GM18511 (cell line): ENCODE measurements around the gene IL17RC.
"Not testable (repeated sequence)": the region's sequence is repeated elsewhere in the genome, so short reads cannot be mapped to it uniquely, and the experiment has no call there.

ENCODE experiments used
- ATAC-seq: cut with Tn5 transposase; IDR thresholded peaks from one replicate; pipeline ENCODE4 v1.9.1; 2021; ENCODE audit warnings: mild to moderate bottlenecking, moderate library complexity; ENCODE audit not compliant: unreplicated experiment

The IL17RC gene

GRCh38 chr3:9916734-9917680, at the start of gene IL17RC:
IL17RC (plus strand) TSS chr3:9917098; CDS start chr3:9917316, 218 bp downstream.
- no peak for ATAC-seq

- ATAC-seq = no peak
Observed at GRCh38 chr3:9867106-9867505, 49.8 kb upstream of the IL17RC start.

DNA sequence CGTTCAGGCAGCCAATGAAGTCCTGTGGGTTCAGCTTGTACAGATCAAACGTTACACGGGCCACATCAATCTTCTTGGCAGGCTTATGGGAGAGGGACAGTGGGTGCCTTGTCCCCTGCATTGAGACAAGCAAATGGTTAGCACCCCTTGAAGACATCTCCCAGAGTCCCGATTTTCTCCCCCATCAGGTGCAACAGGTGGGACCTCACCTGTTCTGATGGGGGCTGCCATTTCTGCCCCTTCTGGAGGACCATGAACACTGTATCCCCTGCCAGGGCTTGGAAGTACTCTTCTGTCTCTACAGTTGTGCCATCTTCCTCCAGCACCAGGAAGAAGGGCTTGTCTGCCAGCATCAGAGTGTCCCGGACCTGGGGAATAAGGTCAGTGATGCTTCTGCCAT, 46.9 kb upstream of the IL17RC start:
- ATAC-seq = no peak

- ATAC-seq = no peak
Observed at GRCh38 chr3:9870978-9871377, 45.9 kb upstream of the IL17RC start.

GRCh38 chr3:9872067-9872466, 44.8 kb upstream of the IL17RC start:
- not testable (repeated sequence) for ATAC-seq

DNA sequence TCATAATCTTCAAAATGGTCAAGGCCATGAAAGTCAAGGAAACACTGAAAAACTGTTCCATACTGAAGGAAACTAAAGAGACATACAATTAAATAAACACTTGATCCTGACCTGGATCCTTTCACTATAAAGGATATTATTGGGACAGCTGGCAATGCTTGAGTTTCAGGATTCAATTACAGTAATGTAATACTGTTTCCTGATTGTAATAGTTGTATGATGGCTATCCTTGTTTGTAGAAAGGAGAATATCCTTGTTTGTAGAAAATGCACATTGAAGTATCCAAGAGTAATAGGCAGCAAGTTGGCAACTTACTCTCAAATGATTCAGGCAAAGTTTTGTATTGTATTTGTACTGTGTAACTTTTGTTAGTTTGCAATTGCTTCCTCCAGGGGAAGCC, 41.5 kb upstream of the IL17RC start:
- ATAC-seq = no peak

DNA sequence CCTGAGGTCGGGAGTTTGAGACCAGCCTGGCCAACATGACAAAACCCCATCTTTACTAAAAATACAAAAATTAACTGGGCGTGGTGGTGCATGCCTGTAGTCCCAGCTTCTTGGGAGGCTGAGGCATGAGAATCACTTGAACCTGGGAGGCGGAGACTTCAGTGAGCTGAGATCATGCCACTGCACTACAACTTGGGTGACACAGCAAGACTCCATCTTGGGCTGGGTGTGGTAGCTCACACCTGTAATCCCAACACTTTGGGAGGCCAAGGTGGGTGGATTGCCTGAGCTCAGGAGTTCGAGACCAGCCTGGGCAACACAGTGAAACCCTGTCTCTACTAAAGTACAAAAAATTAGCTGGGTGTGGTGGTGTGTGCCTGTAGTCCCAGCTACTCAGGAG, 40.6 kb upstream of the IL17RC start:
- ATAC-seq = not testable (repeated sequence)

GRCh38 chr3:9876991-9877390, 39.9 kb upstream of the IL17RC start:
- ATAC-seq = no peak

- no peak for ATAC-seq
Observed at GRCh38 chr3:9878700-9879099, 38.2 kb upstream of the IL17RC start.

GRCh38 chr3:9879830-9880549, 36.9 kb upstream of the IL17RC start, which contains the start of gene CIDEC:
CIDEC (minus strand) TSS chr3:9880253; CDS start chr3:9878486, 1,767 bp downstream.
- no peak for ATAC-seq

GRCh38 chr3:9881441-9881840, 35.5 kb upstream of the IL17RC start:
- no peak for ATAC-seq

DNA sequence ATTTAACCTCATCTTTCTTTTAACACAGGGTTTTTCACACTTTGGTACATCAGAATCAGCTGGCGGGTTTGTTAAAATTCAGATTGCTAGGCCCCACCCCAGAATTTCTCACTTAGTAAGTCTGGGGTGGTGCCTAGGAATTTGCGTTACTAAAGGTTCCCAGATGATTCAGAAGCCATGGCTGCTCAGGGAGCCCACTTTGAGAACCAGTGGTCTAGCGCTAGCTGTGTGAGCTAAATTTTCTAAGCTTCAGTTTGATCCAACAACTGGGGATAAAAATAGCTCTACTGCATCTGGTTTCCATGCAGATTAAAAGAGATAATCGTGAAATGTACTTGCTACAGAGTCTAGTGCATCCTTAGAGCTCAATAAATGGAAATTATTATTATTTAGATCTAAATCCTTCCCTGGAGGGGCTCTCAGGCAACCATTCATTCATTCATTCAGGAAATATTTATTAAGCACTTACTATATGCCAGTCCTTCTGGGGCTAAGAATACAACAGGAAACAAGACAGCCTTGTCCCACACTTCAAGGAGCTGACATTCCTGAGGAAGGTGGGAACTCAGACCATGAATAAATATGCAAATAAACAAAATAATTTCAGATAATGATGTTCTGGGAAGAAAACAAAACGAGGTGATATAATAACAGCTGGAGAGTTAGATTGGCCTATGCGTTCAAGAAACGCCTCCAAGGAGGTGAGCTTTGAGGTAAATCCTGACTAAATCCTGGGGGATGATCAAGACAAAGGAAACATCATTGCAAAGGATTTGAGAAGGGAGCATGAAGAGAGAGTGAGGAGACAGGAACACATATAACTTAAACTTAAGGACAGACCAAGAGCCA, 33.0 kb upstream of the IL17RC start:
- no peak for ATAC-seq

GRCh38 chr3:9884555-9885165, 32.2 kb upstream of the IL17RC start:
- ATAC-seq = no peak

DNA sequence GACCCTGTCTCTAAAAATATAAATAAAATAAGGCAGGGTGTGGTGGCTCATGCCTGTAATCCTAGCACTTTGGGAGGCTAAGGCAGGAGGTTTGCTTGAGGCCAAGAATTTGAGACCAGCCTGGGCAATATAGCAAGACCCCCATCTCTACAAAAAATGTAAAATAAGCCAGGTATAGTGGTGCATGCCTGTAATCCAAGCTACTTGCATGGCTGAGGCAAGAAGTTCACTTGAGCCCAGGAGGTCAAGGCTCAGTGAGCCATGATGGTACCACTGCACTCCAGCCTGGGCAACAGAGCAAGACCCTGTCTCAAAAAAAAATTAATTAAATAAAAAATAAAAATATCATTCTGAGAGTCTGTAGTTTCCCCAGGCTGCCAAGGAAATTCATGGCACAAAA, 30.6 kb upstream of the IL17RC start:
- ATAC-seq = no peak

DNA sequence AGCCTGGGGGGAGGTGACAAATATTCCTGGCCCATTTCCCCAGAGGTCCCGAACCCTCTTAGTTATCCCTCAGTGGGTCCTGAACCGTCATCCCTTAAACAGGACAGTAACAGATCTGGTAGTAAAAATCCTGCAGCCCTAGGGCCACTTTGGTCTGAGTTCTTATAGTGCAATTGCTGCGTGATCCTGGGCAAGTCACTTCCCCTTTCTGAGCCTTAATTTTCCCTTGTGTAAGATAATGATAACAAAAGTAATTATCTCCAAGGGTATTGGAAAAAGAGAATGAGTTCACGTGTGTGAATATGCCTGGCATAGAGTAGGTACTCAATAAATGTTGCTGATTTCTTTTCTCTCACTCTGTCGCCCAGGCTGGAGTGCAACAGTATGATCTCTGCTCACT, 29.4 kb upstream of the IL17RC start:
- no peak for ATAC-seq

DNA sequence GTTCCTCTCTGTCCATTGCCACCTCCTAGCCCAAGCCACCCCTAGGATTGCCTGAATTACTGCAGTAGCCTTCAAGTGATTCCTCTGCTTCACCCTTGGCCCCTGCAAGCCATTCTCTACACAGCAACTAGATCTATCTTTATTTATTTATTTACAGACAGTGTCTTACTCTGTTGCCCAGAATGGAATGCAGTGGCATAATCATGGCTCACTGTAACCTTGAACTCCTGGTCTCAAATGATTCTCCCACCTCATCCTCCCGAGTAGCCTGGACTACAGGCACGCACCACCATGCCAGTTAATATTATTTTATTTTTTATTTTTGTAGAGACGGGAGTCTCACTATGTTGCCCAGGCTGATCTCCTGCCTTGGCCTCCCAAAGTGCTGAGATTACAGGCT, 28.4 kb upstream of the IL17RC start:
- ATAC-seq = no peak

DNA sequence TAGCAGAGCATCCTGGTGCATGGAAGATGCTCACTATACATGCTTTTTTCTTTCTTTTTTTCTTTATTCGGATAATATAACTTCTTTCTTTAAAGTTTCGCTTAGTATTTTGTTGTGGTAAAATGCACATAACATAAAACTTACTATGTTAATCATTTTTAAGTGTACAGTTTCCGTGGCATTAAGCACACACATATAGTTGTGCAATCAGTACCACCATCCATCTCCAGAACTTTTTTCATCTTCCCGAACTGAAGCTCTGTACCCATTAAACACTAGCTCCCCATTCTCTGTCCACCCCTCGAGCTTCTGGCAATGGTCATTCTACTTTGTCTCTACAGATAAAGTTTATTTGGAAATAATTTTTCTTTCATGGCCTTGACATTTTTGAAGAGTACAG, 27.5 kb upstream of the IL17RC start:
- no peak for ATAC-seq

DNA sequence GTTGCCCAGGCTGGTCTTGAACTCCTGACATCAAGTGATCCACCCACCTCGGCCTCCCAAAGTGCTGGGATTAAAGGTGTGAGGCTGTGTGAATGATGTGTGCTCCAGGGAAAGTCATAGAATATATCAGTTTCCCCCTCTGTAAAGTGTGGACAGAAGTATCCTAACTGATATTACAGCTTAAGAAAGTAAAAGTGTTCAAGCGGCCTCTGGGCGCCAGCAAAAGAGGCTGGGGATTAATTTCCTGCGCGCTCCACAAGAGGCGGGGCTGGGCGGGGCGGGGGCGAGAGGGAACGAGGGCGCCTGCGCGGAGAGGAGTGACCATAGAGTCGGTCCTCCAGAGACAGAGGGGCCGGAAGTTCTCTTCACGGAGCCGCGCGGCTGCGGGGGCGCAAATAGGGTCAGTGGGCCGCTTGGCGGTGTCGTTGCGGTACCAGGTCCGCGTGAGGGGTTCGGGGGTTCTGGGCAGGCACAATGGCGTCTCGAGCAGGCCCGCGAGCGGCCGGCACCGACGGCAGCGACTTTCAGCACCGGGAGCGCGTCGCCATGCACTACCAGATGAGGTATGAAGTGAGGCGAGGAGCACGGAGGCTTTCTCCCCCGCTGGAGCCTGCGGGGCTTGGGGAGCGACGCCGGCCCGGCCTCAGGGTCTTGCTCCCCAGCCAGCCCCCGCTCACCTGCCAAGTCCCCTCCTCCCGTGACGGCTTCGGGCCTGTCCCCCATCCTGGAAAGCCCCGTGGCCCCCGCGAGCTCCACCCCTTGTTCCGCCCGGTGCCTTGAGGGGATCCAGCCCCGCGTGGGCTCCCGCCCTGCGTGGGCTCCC, 26.4 kb upstream of the IL17RC start, which contains the start of gene JAGN1:
Gene JAGN1, plus strand, starts transcription at position 362 of the 823 bp plus-strand sequence. Its CDS starts 113 bp downstream, at position 475.
- ATAC-seq = peak; percentile 87

GRCh38 chr3:9891072-9891622, 25.8 kb upstream of the IL17RC start:
- ATAC-seq = no peak
